Measurements from ENCODE around the gene PDZD4. TPM values are rescaled to one million over a fixed set of nuclear protein-coding genes. Genes with fewer than 3 reads are reported as not detected.

PDZD4 gene, protein sequence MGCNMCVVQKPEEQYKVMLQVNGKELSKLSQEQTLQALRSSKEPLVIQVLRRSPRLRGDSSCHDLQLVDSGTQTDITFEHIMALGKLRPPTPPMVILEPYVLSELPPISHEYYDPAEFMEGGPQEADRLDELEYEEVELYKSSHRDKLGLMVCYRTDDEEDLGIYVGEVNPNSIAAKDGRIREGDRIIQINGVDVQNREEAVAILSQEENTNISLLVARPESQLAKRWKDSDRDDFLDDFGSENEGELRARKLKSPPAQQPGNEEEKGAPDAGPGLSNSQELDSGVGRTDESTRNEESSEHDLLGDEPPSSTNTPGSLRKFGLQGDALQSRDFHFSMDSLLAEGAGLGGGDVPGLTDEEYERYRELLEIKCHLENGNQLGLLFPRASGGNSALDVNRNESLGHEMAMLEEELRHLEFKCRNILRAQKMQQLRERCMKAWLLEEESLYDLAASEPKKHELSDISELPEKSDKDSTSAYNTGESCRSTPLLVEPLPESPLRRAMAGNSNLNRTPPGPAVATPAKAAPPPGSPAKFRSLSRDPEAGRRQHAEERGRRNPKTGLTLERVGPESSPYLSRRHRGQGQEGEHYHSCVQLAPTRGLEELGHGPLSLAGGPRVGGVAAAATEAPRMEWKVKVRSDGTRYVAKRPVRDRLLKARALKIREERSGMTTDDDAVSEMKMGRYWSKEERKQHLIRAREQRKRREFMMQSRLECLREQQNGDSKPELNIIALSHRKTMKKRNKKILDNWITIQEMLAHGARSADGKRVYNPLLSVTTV
- total RNA-seq (2013) = 0.17 TPM
- polyA plus RNA-seq (under 1 TPM in 1 of 3 donors, not detected in 2; 0.11 TPM), polyA minus RNA-seq (0.08 and 0.14 TPM in 2 replicates), total RNA-seq (0 to 9.7 (median 0.18) reads per million in 11 experiments)

DNA sequence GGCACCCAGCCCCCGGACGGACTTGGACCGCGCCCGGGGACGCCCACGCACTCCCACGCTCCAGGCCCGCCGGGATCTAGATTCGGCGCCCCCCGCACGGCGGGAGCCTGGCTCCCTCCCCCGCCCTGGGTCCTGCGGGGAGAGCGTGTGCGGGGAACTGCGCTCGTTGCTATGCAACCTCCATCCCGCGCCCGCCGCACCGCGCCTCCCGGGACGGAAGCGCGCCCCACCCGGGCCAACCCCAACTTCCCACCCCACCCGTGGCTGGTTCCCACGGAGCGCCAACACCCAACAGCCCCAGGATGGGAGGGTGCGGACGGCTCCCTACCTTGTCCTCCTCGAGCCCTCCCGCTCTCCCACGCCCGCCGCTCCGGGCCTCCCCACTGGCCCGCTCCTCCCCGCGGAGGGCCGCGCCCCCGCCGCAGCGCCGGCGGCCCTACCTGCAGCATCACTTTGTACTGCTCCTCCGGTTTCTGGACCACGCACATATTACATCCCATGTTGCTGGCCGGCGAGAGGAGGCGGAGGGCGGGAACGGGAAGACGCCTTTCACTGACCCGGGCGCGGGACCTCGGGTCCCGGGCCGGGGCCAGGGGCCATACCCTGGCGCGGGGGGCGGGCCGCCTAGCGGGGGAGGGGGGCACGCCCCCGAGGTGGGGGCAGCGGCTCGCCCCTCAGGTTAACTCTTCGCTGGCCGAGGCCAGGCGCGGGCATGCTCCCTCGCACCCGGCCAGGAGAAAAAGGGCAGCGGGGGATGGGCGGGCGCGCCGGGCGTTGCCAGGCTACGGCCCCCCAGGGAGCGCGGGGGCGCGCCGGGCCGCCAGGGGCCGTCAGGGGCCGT is at the start of gene PDZD4:
PDZD4 (minus strand) TSS at position 746 of the 841 bp plus-strand sequence; CDS start at position 500, 246 bp downstream.
- under 1% methylated on average over 54 of the region's 97 CpGs for WGBS (ENCODE audit: insufficient coverage)
- Histone ChIP-seq H3K27me3 (ENCODE audit: control insufficient read depth in 2 of 2, insufficient read depth in 2 of 2, low read length in 2 of 2) (peaks cover 44 to 76% of the 10 kb centered on the region in 2 donors), H4K20me1 (ENCODE audit: insufficient read depth, low read length) (no peaks in the 10 kb centered on the region), H3K4me2 (replicated peaks; ENCODE audit: extremely low read depth, low read length, poor library complexity, severe bottlenecking) (peak within 1 kb of the TSS; percentile 30), H3K4me3 (replicated peaks in 1 of 3; ENCODE audit: low read depth in 2 of 3, low read length in 3 of 3) (peak within 1 kb of the TSS in 1 of 3 experiments; percentile 25), H2AFZ (ENCODE audit: insufficient read depth, low read depth, low read length, poor library complexity, severe bottlenecking) (no peak within 1 kb of the TSS), H3K4me1 (ENCODE audit: control insufficient read depth in 1 of 2, insufficient read depth in 2 of 2, low read length in 2 of 2) (no peaks in the 10 kb centered on the region), H3K79me2 (ENCODE audit: insufficient read depth, low read length) (no peaks in the 10 kb centered on the region), H3K36me3 (replicated peaks in 1 of 2; ENCODE audit: control insufficient read depth in 1 of 2, insufficient read depth in 2 of 2, low read length in 2 of 2) (no peaks in the 10 kb centered on the region), H3K9ac (ENCODE audit: insufficient read depth, low read length, poor library complexity, severe bottlenecking) (no peak within 1 kb of the TSS), H3K9me3 (replicated peaks in 1 of 2; ENCODE audit: control insufficient read depth in 1 of 2, insufficient read depth in 1 of 2, low read length in 2 of 2) (peaks cover 0 to 21% of the 10 kb centered on the region in 2 donors), H3K27ac (ENCODE audit: low read depth in 1 of 2, low read length in 2 of 2) (no peak within 1 kb of the TSS)
- TF ChIP-seq, protein P1, sequence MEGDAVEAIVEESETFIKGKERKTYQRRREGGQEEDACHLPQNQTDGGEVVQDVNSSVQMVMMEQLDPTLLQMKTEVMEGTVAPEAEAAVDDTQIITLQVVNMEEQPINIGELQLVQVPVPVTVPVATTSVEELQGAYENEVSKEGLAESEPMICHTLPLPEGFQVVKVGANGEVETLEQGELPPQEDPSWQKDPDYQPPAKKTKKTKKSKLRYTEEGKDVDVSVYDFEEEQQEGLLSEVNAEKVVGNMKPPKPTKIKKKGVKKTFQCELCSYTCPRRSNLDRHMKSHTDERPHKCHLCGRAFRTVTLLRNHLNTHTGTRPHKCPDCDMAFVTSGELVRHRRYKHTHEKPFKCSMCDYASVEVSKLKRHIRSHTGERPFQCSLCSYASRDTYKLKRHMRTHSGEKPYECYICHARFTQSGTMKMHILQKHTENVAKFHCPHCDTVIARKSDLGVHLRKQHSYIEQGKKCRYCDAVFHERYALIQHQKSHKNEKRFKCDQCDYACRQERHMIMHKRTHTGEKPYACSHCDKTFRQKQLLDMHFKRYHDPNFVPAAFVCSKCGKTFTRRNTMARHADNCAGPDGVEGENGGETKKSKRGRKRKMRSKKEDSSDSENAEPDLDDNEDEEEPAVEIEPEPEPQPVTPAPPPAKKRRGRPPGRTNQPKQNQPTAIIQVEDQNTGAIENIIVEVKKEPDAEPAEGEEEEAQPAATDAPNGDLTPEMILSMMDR (IDR thresholded peaks at IDR 0.05) = no peak
- peaks cover 0 to 28% (median 20%) of the 10 kb centered on the region in 7 donors for H3K9me3 Mint-ChIP-seq
- no peaks in the 10 kb centered on the region for H3K36me3 Mint-ChIP-seq
- intact Hi-C loops (cut with micrococcal nuclease) = no loop called here
- no peak for DNase-seq
- H3K4me3 Mint-ChIP-seq = peak within 1 kb of the TSS in 1 of 2 donors; percentile 68
- peaks cover 1% of the 10 kb centered on the region for H3K4me1 Mint-ChIP-seq
- H3K27me3 Mint-ChIP-seq (ENCODE audit: low read depth in 3 of 3) = peaks cover 56 to 78% (median 72%) of the 10 kb centered on the region in 3 donors
- no peak within 1 kb of the TSS for H3K27ac Mint-ChIP-seq
